AG10803 (cell line): Measurements from ENCODE around the gene SACS.

Source experiments
- DNase-seq: peaks from one replicate; pipeline ENCODE4 v3.0.0; 2010; ENCODE audit warnings: low read depth
- H3K4me3 ChIP-seq: 2 replicates; pipeline ENCODE4 v1.5.1; 2011; ENCODE audit warnings: mild to moderate bottlenecking, low read length, control low read depth
- CTCF ChIP-seq: conservative IDR thresholded peaks from 2 replicates; pipeline ENCODE4 v1.5.1; 2011; ENCODE audit warnings: mild to moderate bottlenecking, low read length, control low read depth, inconsistent platforms

Gene SACS

GRCh38 chr13:23292586-23292985 is 140.9 kb downstream of the SACS start:
- no peak for TF ChIP-seq CTCF
- no peak overlapping the region for H3K4me3 ChIP-seq
- no peak for DNase-seq

- H3K4me3 ChIP-seq = no peak overlapping the region
- DNase-seq = peak; percentile 45
- no peak for TF ChIP-seq CTCF
Observed at GRCh38 chr13:23289917-23290357, 143.6 kb downstream of the SACS start.

- H3K4me3 ChIP-seq = no peak overlapping the region
- DNase-seq = no peak
- no peak for TF ChIP-seq CTCF
Observed at GRCh38 chr13:23288995-23289394, 144.5 kb downstream of the SACS start.

GRCh38 chr13:23288564-23288963 is 144.9 kb downstream of the SACS start:
- no peak overlapping the region for H3K4me3 ChIP-seq
- DNase-seq = peak; percentile 37
- TF ChIP-seq CTCF = no peak; the same call in 1 of the 2 replicates

GRCh38 chr13:23279321-23279720 is 154.2 kb downstream of the SACS start:
- no peak for TF ChIP-seq CTCF
- H3K4me3 ChIP-seq = no peak overlapping the region
- no peak for DNase-seq
